GM12878 (cell line): ENCODE data around the gene TSPYL2. TPM values are rescaled to one million over a fixed set of nuclear protein-coding genes. Genes with fewer than 3 reads are reported as not detected.

Source experiments
- ATAC-seq: fragments of 200-7000 bp; cut with Tn5 transposase; 3 replicates; pipeline ENCODE4 v1.9.1; 2020; ENCODE audit warnings: mild to moderate bottlenecking, moderate library complexity
- BruUV-seq: library from RNA; stranded (reverse); fragments of 400-500 nt; replicated peaks from 2 replicates; lab custom pipeline; 2021; lab: Mats Ljungman, UMichigan
- CTCF ChIA-PET: fragments of 300-600 bp; sonication (Branson Sonifier 250); formaldehyde crosslinking; extraction: SDS; loops from one replicate; lab custom pipeline; 2021; ENCODE audit warnings: inconsistent platforms; lab: Yijun Ruan, JAX
- POLR2A ChIA-PET: fragments of 350-600 bp; formaldehyde crosslinking; extraction: SDS; loops from one replicate; lab custom pipeline; 2021; ENCODE audit warnings: inconsistent platforms; lab: Charles Lee
- RAD21 ChIA-PET: fragments of 300-600 bp; sonication (Branson Sonifier 250); formaldehyde crosslinking; loops from one replicate; lab custom pipeline; 2023; ENCODE audit warnings: antibody characterized with exemption; ENCODE audit not compliant: unreplicated experiment; lab: Charles Lee
- SMC1A ChIA-PET: fragments of 300-600 bp; sonication (Branson Sonifier 250); formaldehyde crosslinking; loops from one replicate; lab custom pipeline; 2023; ENCODE audit not compliant: unreplicated experiment, uncharacterized antibody; lab: Charles Lee
- DNase-seq: peaks from one replicate; pipeline ENCODE4 v3.0.0-alpha.2; 2011; ENCODE audit warnings: low read depth, low spot score
- FAIRE-seq: peaks from 3 replicates; lab custom pipeline; 2011; peaks lifted over from hg19 to GRCh38; lab: Jason Lieb, UNC
- H2AFZ ChIP-seq: 2 replicates; pipeline ENCODE4 v1.6.0; 2011; ENCODE audit warnings: low read depth, low read length, control low read depth; ENCODE audit not compliant: control insufficient read depth
- H3K27ac ChIP-seq: 2 replicates; pipeline ENCODE4 v1.5.1; 2011; ENCODE audit warnings: control low read depth; ENCODE audit not compliant: control insufficient read depth, insufficient read depth
- H3K27me3 ChIP-seq, 2 experiments: replicated peaks in 1 of 2; 2 replicates each; pipeline versions ENCODE4 v1.6.0 to v1.6.1; 2011; ENCODE audit warnings: low read length in 1 of 2; ENCODE audit not compliant: control insufficient read depth in 2 of 2, insufficient read depth in 2 of 2
- H3K36me3 ChIP-seq, 2 experiments: 2 replicates each; pipeline ENCODE4 v1.5.1; 2011; ENCODE audit warnings: low read length in 1 of 2; ENCODE audit not compliant: control insufficient read depth in 2 of 2, insufficient read depth in 2 of 2
- H3K4me1 ChIP-seq: 2 replicates; pipeline ENCODE4 v1.6.1; 2011; ENCODE audit warnings: mild to moderate bottlenecking, low read length, moderate library complexity, mixed read lengths; ENCODE audit not compliant: control insufficient read depth, insufficient read depth
- H3K4me2 ChIP-seq: 2 replicates; pipeline ENCODE4 v1.6.0; 2011; ENCODE audit warnings: control low read depth; ENCODE audit not compliant: control insufficient read depth, insufficient read depth
- H3K4me3 ChIP-seq: fragments of 200-600 bp; sonication (generic); 2 replicates; pipeline ENCODE4 v1.5.1; 2016
- H3K79me2 ChIP-seq: 2 replicates; pipeline ENCODE4 v1.6.0; 2011; ENCODE audit warnings: low read length; ENCODE audit not compliant: control insufficient read depth, insufficient read depth
- H3K9ac ChIP-seq: 2 replicates; pipeline ENCODE4 v1.8.0; 2011; ENCODE audit warnings: low read length, control low read depth, mixed read lengths; ENCODE audit not compliant: control insufficient read depth, insufficient read depth
- H3K9me3 ChIP-seq: replicated peaks from 3 replicates; pipeline ENCODE4 v1.5.1; 2011; ENCODE audit warnings: mild to moderate bottlenecking, low read length; ENCODE audit not compliant: control insufficient read depth, insufficient read depth
- H4K20me1 ChIP-seq: 2 replicates; pipeline ENCODE4 v1.6.0; 2011; ENCODE audit not compliant: control insufficient read depth, insufficient read depth
- CBFB ChIP-seq: IDR thresholded peaks from 2 replicates; pipeline ENCODE4 v1.6.1; 2016; ENCODE audit warnings: antibody characterized with exemption, low read depth
- CHD2 ChIP-seq: IDR thresholded peaks from 2 replicates; pipeline ENCODE4 v1.6.1; 2011; ENCODE audit warnings: low read depth, low read length, improper control_type of control experiment, borderline replicate concordance
- DPF2 ChIP-seq: fragments of 450-650 bp; IDR thresholded peaks from 2 replicates; pipeline ENCODE4 v1.6.1; 2017; ENCODE audit warnings: mild to moderate bottlenecking
- HDGF ChIP-seq: fragments of 450-650 bp; IDR thresholded peaks from 2 replicates; pipeline ENCODE4 v1.6.1; 2016; ENCODE audit warnings: antibody characterized with exemption
- HSF1 ChIP-seq: fragments of 150-350 bp; IDR thresholded peaks from 2 replicates; pipeline ENCODE4 v1.6.1; 2014; ENCODE audit warnings: mild to moderate bottlenecking, low read depth, low read length
- IKZF2 ChIP-seq, 2 experiments: fragments of 450-650 bp; IDR thresholded peaks; 2 replicates each; pipeline ENCODE4 v1.6.1; 2017; ENCODE audit warnings: mild to moderate bottlenecking in 2 of 2, moderate library complexity in 2 of 2
- MEF2B ChIP-seq: fragments of 450-650 bp; IDR thresholded peaks from 2 replicates; pipeline ENCODE4 v1.6.1; 2018; ENCODE audit warnings: mild to moderate bottlenecking, moderate library complexity; ENCODE audit not compliant: partially characterized antibody, poor library complexity, severe bottlenecking
- MTA2 ChIP-seq: fragments of 450-650 bp; IDR thresholded peaks from 2 replicates; pipeline ENCODE4 v1.6.1; 2016; ENCODE audit warnings: low read depth, mild to moderate bottlenecking, moderate library complexity
- MXI1 ChIP-seq: fragments of 150-350 bp; IDR thresholded peaks from 2 replicates; pipeline ENCODE4 v1.6.1; 2011; ENCODE audit warnings: low read depth, mild to moderate bottlenecking, inconsistent platforms, low read length, improper control_type of control experiment
- NFXL1 ChIP-seq: fragments of 450-650 bp; IDR thresholded peaks from 2 replicates; pipeline ENCODE4 v1.6.1; 2017; ENCODE audit warnings: antibody characterized with exemption, mild to moderate bottlenecking, borderline replicate concordance
- RELA ChIP-seq: fragments of 450-650 bp; IDR thresholded peaks from 2 replicates; pipeline ENCODE4 v1.8.0; 2014; ENCODE audit warnings: borderline replicate concordance; ENCODE audit not compliant: partially characterized antibody
- RUNX3 ChIP-seq: IDR thresholded peaks from 2 replicates; pipeline ENCODE4 v1.6.1; 2012; ENCODE audit warnings: low read length, inconsistent platforms
- SP1 ChIP-seq: IDR thresholded peaks from one replicate; pipeline ENCODE4 v1.6.1; 2011; ENCODE audit warnings: low read depth, low read length
- TBL1XR1 ChIP-seq: IDR thresholded peaks from 2 replicates; pipeline ENCODE4 v1.6.1; 2012; ENCODE audit warnings: low read depth, low read length, improper control_type of control experiment
- ZNF207 ChIP-seq: fragments of 450-650 bp; IDR thresholded peaks from 2 replicates; pipeline ENCODE4 v1.6.1; 2014; ENCODE audit warnings: antibody characterized with exemption, mild to moderate bottlenecking, borderline replicate concordance
- WGBS: methylation state at CpG from one replicate; pipeline ENCODE4 v1.1.6; 2016; ENCODE audit warnings: low lambda C conversion rate; ENCODE audit not compliant: insufficient replicate concordance, insufficient coverage; ENCODE audit errors: missing lambda C conversion rate; 5-methylcytosine and 5-hydroxymethylcytosine counted together
- in situ Hi-C: fragments of 300-500 bp; cut with MboI; formaldehyde crosslinking; loops from 9 replicates; pipeline ENCODE4 v1.14.3; 2018; ENCODE audit warnings: mixed read lengths
- intact Hi-C: fragments of 100-400 bp; cut with micrococcal nuclease; formaldehyde crosslinking; loops from one replicate; pipeline ENCODE4 v1.14.2; 2022; ENCODE audit not compliant: unreplicated experiment
- polyA plus RNA-seq, 11 experiments: library from polyadenylated mRNA; depleted of rRNA in 4 of 11; unstranded in 6 of 11; stranded (reverse) in 5 of 11; fragments of >200 nt; fragmentation: Nextera tagmentation in 4 of 11; fragmentation: Illumina TruSeq in 1 of 11; extraction: Ambion mirVana in 4 of 11; extraction: Trizol in 1 of 11; gene quantifications; 1 replicate in 1 of 11; 2 replicates in 10 of 11; pipeline versions ENCODE4 v1.2.1 to v1.2.3, GENCODE V29; 2011 to 2016; ENCODE audit warnings: inconsistent platforms in 2 of 11, missing spikeins in 2 of 11, low read depth in 1 of 11
- total RNA-seq, 4 experiments: library from RNA; depleted of rRNA in 3 of 4; stranded (reverse); fragments of >200 nt in 3 of 4; fragmentation: Illumina TruSeq in 1 of 4; extraction: Trizol in 1 of 4; gene quantifications; 2 replicates each; pipeline versions ENCODE4 v1.2.1 to v1.2.3, GENCODE V29; 2013 to 2021

Gene TSPYL2
- total and polyA plus RNA-seq, 10 of the 15 experiments (the other 5 are each of a cell fraction or from before 2014, with no cell fraction given) = 0.53 to 24.6 (median 14.5) TPM

GRCh38 chrX:53072418-53073114 lies 9.6 kb upstream of the TSPYL2 start:
- peak overlapping the region; percentile 64 for H3K4me2 ChIP-seq
- ATAC-seq (peak; percentile 51), FAIRE-seq (no peak)

GRCh38 chrX:53073115-53073586 lies 9.0 kb upstream of the TSPYL2 start:
- H2AFZ ChIP-seq = peak overlapping the region; percentile 9

More at GRCh38 chrX:53072418-53073114, 9.6 kb upstream of the TSPYL2 start:
- Histone ChIP-seq H3K9ac (peak overlapping the region; percentile 53), H3K9me3 (no peaks in the 10 kb centered on the region), H3K27ac (peak overlapping the region; percentile 69), H3K4me1 (no peaks in the 10 kb centered on the region), H3K27me3 (no peaks in the 10 kb centered on the region), H3K36me3 (no peaks in the 10 kb centered on the region), H3K79me2 (no peaks in the 10 kb centered on the region), H2AFZ (peak overlapping the region; percentile 47), H3K4me3 (peak overlapping the region; percentile 59; the same call in 1 of the 2 replicates)
- in situ Hi-C loops (no loop called here), intact Hi-C loops (no loop called here)
- no TSS peak for BruUV-seq
- 15% methylated on average over 9 of the region's 9 CpGs for WGBS
- ChIA-PET CTCF (interaction anchor here (0.6 to 4.3 kb wide), 8 partner anchors 10 to 151 kb away, joined by 3 to 33 read pairs (median 4); partner anchors contain the start of genes KANTR and TSPYL2), POLR2A (interaction anchor here (0.7 to 1.5 kb wide), 3 partner anchors 10 to 153 kb away, joined by 3 to 9 read pairs (median 4); partner anchors contain the start of genes KDM5C and TSPYL2), SMC1A (interaction anchor here (0.6 to 1.7 kb wide), 6 partner anchors 9 to 61 kb away, joined by 3 to 9 read pairs (median 4); partner anchors contain the start of gene TSPYL2)
- TF ChIP-seq MEF2B (no peak), HDGF (peak; percentile 44; the same call in 1 of the 2 replicates), RUNX3 (0 out of 2 replicates have a peak, but pooled peaks have one; percentile 1), MTA2 (peak; percentile 13; the same call in 1 of the 2 replicates)
- TF ChIP-seq, all 136 proteins: peak for 3
- RAD21 ChIA-PET = interaction anchor here (0.7 to 1.9 kb wide), 4 partner anchors 17 to 656 kb away, joined by 3 to 6 read pairs (median 4); no protein-coding TSS in a partner anchor
- no peak for DNase-seq
- H4K20me1 ChIP-seq = no peaks in the 10 kb centered on the region

More at GRCh38 chrX:53073115-53073586, 9.0 kb upstream of the TSPYL2 start:
- no peak for DNase-seq
- Histone ChIP-seq H3K4me1 (no peaks in the 10 kb centered on the region), H3K27me3 (no peaks in the 10 kb centered on the region), H3K27ac (no peak overlapping the region), H3K36me3 (no peaks in the 10 kb centered on the region), H3K4me3 (peak overlapping the region; percentile 8; the same call in 1 of the 2 replicates), H3K4me2 (peak overlapping the region; percentile 64), H4K20me1 (no peaks in the 10 kb centered on the region), H3K9ac (no peak overlapping the region; the same call in 1 of the 2 replicates), H3K9me3 (no peaks in the 10 kb centered on the region), H3K79me2 (no peaks in the 10 kb centered on the region)
- in situ Hi-C loops (no loop called here), intact Hi-C loops (no loop called here)
- ATAC-seq = peak; percentile 60
- 29% methylated on average over 5 of the region's 6 CpGs for WGBS
- BruUV-seq = no TSS peak
- ChIA-PET POLR2A (interaction anchor here (0.8 to 1.5 kb wide), 2 partner anchors 9 to 14 kb away, joined by 3 to 9 read pairs; partner anchors contain the start of gene TSPYL2), CTCF (interaction anchor here (0.6 to 4.3 kb wide), 4 partner anchors 8 to 104 kb away, joined by 3 to 33 read pairs (median 3); no protein-coding TSS in a partner anchor), SMC1A (interaction anchor here (0.5 to 1.7 kb wide), 3 partner anchors 9 to 347 kb away, joined by 3 to 9 read pairs (median 4); partner anchors contain the start of gene TSPYL2), RAD21 (interaction anchor here (1.0 to 1.9 kb wide), 3 partner anchors 16 to 69 kb away, joined by 3 to 6 read pairs (median 4); no protein-coding TSS in a partner anchor)
- no peak for TF ChIP-seq HSF1
- TF ChIP-seq IKZF2 (IDR thresholded peaks at IDR 0.05) = no peak; a peak in 1 of 4 replicates
- no peak for TF ChIP-seq DPF2
- TF ChIP-seq RELA = no peak
- no peak for TF ChIP-seq NFXL1
- no peak for TF ChIP-seq CBFB
- no peak for TF ChIP-seq TBL1XR1
- no peak for TF ChIP-seq CHD2
- TF ChIP-seq SP1 = no peak
- no peak for TF ChIP-seq MXI1
- no peak for TF ChIP-seq ZNF207
- FAIRE-seq = no peak
